Spinal cord (tissue), 10 donors: ENCODE measurements around the gene TSPAN13. TPM values are rescaled to one million over a fixed set of nuclear protein-coding genes. Genes with fewer than 3 reads are reported as not detected.

Experiments used
- DNase-seq, 6 donors: peaks; one replicate each; pipeline versions ENCODE4 v3.0.0 to v3.0.0-alpha.2; 2013 to 2015; ENCODE audit warnings: low spot score in 6 of 6, low read depth in 4 of 6
- H3K27ac ChIP-seq: one replicate; pipeline ENCODE4 v1.5.1; 2013; ENCODE audit warnings: low read depth, low read length, control low read depth
- H3K27me3 ChIP-seq: one replicate; pipeline ENCODE4 v1.6.1; 2013; ENCODE audit warnings: low read length; ENCODE audit not compliant: control insufficient read depth, insufficient read depth
- H3K36me3 ChIP-seq: one replicate; pipeline ENCODE4 v1.6.1; 2013; ENCODE audit warnings: low read length; ENCODE audit not compliant: control insufficient read depth, insufficient read depth
- H3K4me1 ChIP-seq: one replicate; pipeline ENCODE4 v1.6.1; 2013; ENCODE audit warnings: low read length; ENCODE audit not compliant: control insufficient read depth, insufficient read depth
- H3K4me3 ChIP-seq: one replicate; pipeline ENCODE4 v1.5.1; 2013; ENCODE audit warnings: low read depth, low read length, control low read depth
- H3K9me3 ChIP-seq: one replicate; pipeline ENCODE4 v1.6.1; 2013; ENCODE audit warnings: low read length; ENCODE audit not compliant: control insufficient read depth, insufficient read depth
- WGBS: methylation state at CpG from one replicate; pipeline ENCODE4 v1.1.5; 2013; ENCODE audit warnings: missing lambda C conversion rate; ENCODE audit not compliant: insufficient coverage; 5-methylcytosine and 5-hydroxymethylcytosine counted together
- polyA plus RNA-seq, 2 donors: library from polyadenylated mRNA; unstranded; fragments of 120-200 nt; gene quantifications; one replicate each; pipeline ENCODE4 v1.2.1, GENCODE V29; 2013; ENCODE audit not compliant: insufficient read length in 2 of 2
- total RNA-seq, 2 donors: library from RNA; depleted of rRNA in 1 of 2; stranded (reverse); fragments of 120-200 nt in 1 of 2; fragments of >200 nt in 1 of 2; gene quantifications; one replicate each; pipeline versions ENCODE4 v1.2.3 to v1.2.4, GENCODE V29; 2013 to 2014
- donor health status: healthy.

The TSPAN13 gene
- total and polyA plus RNA-seq, 4 donors, result 15.5 to 117 (median 72.6) TPM

DNA sequence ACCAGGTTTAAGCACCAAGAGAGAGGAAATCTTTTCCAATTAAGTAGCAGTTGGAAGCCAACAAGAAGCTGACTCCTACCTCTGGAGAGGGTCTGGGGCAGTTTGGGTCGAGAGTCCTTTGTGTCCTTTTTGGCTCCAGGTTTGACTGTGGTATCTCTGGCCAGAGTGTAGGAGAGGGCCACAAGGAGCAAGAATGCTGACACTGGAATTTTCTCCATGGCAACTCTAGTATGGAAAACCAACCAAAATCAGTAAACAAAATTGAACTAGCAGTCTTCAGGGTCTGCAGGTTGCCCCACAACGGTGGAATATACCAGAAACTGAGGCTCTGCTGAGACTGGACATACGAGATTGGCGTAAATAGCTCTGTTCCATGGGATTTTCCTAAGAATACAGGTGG lies 48.0 kb downstream of the TSPAN13 start:
- H3K9me3 ChIP-seq, result no peaks in the 10 kb centered on the region
- H3K27me3 ChIP-seq, result no peaks in the 10 kb centered on the region
- no peak overlapping the region for H3K4me3 ChIP-seq
- DNase-seq, result no peak
- WGBS, result 100% methylated on average over 1 of the region's 4 CpGs
- H3K36me3 ChIP-seq, result no peaks in the 10 kb centered on the region
- H3K27ac ChIP-seq, result no peak overlapping the region
- H3K4me1 ChIP-seq, result no peaks in the 10 kb centered on the region

DNA sequence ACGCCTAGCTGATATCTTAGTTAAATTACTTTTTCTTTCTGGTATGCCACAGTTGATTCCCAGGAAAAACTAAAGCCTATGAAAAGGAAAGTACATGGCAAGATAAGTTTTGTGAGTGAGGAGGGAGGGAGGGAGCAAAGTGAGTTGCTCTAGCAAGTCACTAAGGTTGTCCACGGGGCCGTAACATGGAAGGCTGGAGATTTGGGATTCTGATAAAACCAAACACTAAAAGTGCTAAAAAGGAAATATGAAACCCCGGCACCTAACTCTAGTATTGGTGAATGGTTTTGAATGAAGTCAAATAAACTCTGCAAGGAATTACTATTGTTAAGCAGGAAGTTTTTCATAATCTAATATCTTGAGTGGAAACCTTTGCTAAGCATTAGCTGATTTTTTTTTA lies 49.6 kb downstream of the TSPAN13 start:
- H3K27ac ChIP-seq, result no peak overlapping the region
- 100% methylated on average over 2 of the region's 4 CpGs for WGBS
- no peaks in the 10 kb centered on the region for H3K4me1 ChIP-seq
- H3K4me3 ChIP-seq, result no peak overlapping the region
- H3K36me3 ChIP-seq, result no peaks in the 10 kb centered on the region
- DNase-seq, result no peak
- no peaks in the 10 kb centered on the region for H3K9me3 ChIP-seq
- no peaks in the 10 kb centered on the region for H3K27me3 ChIP-seq

DNA sequence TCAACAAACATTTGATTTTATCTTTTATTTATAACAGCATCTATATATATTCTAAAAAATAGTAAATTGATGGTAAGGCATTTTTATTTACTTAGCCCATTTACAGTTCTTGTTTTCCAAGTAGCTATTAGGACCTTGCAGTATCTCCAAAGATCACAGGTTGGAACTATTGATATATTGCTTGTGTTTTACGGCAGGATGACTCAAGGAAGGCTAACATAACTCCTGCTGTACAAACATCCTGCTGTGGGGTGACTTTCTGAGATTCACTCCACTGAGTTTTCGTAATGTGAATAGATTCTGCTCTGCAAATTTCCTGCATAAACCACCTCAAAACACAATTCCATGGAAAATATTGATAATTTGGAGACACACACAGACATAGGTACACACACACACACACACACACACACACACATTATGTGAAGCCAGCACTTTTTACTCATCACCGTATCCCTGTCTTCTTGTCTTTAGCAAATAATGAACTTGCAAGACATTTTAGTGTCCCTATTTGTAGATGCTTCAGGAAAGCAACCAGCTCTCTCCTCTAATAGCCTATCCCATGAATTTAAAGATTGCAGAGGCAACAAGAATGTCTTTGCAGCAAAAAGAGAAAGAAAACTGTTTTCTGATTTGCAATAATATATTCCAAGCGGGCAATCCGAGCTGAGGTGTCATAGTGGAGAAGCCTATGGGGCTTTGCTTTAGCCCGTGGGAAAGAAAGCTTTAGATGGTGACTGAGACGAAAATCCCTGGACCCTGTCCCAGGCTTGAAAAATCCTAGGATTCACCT lies 50.5 kb downstream of the TSPAN13 start:
- no peak overlapping the region for H3K4me3 ChIP-seq
- no peaks in the 10 kb centered on the region for H3K27me3 ChIP-seq
- no peak for DNase-seq
- WGBS, result 73% methylated on average over 4 of the region's 7 CpGs
- H3K36me3 ChIP-seq, result no peaks in the 10 kb centered on the region
- H3K9me3 ChIP-seq, result no peaks in the 10 kb centered on the region
- H3K4me1 ChIP-seq, result no peaks in the 10 kb centered on the region
- no peak overlapping the region for H3K27ac ChIP-seq

DNA sequence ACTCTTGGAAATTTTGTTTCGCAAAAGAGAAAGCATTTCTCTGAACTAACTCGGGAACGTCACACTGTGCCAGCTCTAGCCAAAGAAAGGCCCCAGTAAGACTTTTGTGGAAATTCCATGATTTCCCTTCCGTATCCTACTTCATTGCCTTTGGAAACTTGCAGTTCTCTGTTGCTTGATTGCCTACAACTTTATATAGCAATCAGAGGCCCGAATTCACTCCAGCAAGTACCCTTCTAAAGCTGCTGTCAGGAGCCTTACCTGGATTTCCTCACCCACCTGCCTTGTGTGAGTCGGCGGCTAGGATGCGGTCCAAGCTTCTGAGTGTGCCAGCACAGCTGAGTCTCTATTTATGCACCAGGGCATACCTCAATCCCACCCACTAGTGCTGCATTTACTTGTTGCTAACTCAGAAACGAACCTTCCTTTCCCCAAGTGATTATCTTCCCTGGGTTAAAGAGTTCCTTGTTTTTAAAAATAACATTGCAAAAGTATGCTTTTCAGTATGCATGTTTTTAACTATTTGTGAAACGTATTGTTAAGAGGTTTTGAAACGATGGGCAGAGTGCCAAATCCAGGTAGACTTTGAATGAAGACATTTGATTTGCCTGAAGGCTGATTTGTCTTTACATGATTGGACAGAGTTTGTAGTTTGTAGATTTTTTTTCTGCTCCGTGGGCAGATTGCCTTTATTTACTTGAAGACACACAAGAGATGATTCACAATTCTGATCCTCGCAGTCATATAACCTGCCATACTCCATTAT lies 51.3 kb downstream of the TSPAN13 start, which contains the start of gene AGR2:
AGR2 (minus strand) TSS at position 326 of the 766 bp plus-strand sequence. CDS start 3,203 bp downstream, outside the sequence.
- H3K36me3 ChIP-seq, result no peaks in the 10 kb centered on the region
- no peaks in the 10 kb centered on the region for H3K27me3 ChIP-seq
- no peak within 1 kb of the TSS for H3K4me3 ChIP-seq
- no peak for DNase-seq
- H3K4me1 ChIP-seq, result no peaks in the 10 kb centered on the region
- H3K9me3 ChIP-seq, result no peaks in the 10 kb centered on the region
- 86% methylated on average over 9 of the region's 13 CpGs for WGBS
- H3K27ac ChIP-seq, result no peak within 1 kb of the TSS

DNA sequence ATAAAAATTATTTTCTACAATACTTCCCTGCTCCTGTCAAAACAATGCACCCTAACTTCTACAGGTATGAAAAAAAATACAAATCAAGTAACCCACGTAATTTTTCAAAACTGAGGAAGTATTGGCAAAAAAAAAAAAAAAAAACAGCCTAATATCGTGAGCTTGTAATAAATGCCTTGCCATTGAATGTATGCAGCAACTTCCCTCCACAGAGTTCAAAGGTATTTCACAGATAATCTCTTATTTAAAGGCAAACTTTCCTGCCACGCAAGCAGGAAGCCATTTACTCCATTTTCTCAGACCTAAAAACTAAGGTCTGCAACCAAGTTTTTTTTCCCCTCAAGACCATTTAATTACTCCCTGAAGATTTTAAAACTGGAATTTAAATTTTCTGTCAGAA lies 51.9 kb downstream of the TSPAN13 start:
- no peaks in the 10 kb centered on the region for H3K36me3 ChIP-seq
- H3K27ac ChIP-seq, result no peak overlapping the region
- WGBS, result no CpG with 5 or more reads among the region's 3 CpGs
- H3K4me3 ChIP-seq, result no peak overlapping the region
- DNase-seq, result no peak
- H3K27me3 ChIP-seq, result no peaks in the 10 kb centered on the region
- no peaks in the 10 kb centered on the region for H3K4me1 ChIP-seq
- no peaks in the 10 kb centered on the region for H3K9me3 ChIP-seq

DNA sequence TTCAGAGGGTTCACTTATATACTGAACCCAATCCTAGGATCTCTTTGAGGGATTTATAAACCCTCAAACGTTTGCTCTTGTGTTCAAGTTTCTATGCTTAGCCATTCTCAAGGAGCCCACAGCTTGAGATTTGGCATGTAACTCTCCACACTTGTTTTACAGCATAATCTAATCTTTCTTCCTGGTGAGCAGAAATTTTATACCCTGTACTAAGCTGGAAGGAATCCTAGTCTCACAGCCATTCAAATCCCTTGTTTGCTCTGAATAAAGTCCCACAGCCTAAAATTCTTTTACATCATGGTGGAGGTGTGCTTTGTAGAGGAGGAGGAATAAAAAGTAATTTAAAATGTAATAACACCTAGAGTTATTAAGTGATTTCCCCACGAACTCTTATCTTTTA lies 56.6 kb downstream of the TSPAN13 start:
- Histone ChIP-seq H3K4me1 (no peaks in the 10 kb centered on the region), H3K27ac (no peak overlapping the region), H3K9me3 (no peaks in the 10 kb centered on the region), H3K36me3 (no peaks in the 10 kb centered on the region), H3K4me3 (no peak overlapping the region), H3K27me3 (no peaks in the 10 kb centered on the region)
- no peak for DNase-seq
- WGBS, result 38% methylated on average over 1 of the region's 2 CpGs

DNA sequence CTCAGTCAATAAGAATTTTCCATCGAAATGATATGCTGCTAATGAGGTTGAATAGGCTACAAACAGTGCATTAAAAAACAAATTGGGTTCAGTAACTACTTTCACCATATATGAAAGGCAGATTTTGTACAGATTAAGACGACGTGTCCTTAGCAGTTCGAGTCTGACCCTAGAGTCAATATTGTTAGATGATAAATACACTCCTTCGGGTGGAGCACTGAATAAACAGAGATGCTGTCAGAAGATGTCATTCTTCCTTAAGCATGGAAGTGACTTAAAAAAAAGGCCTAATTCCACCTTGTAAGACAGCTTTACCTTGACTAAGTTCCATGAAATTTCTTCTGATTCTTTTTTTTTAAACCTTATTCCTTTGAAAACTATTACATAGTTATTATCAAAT lies 57.0 kb downstream of the TSPAN13 start:
- Histone ChIP-seq H3K4me1 (no peaks in the 10 kb centered on the region), H3K36me3 (no peaks in the 10 kb centered on the region)
- 52% methylated on average over 4 of the region's 5 CpGs for WGBS

DNA sequence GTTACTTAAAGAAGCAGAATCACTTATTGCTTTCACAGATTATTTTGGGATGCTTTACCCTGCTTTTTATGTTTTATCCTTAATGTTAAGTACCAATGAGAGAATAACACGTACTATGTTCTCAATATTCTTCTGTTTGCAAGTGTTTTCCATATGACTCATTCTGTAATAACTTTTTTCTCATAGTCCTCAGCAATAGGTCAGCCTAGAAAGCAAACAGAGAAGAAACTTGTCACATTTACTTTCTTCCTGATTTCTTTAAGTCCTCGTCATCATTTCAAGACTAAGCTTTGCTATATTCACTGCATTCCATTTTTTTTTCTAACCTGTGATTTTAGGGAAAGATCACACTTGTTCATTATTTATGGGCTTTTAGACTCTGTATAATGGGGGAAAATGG lies 58.0 kb downstream of the TSPAN13 start:
- Histone ChIP-seq H3K4me3 (no peak overlapping the region), H3K36me3 (no peaks in the 10 kb centered on the region), H3K4me1 (no peaks in the 10 kb centered on the region), H3K27ac (no peak overlapping the region), H3K9me3 (no peaks in the 10 kb centered on the region), H3K27me3 (no peaks in the 10 kb centered on the region)
- no CpG with 5 or more reads among the region's 2 CpGs for WGBS
- no peak for DNase-seq

More for the DNA sequence above, 57.0 kb downstream of the TSPAN13 start:
- Histone ChIP-seq H3K9me3 (no peaks in the 10 kb centered on the region), H3K27me3 (no peaks in the 10 kb centered on the region), H3K4me3 (no peak overlapping the region), H3K27ac (no peak overlapping the region)
- DNase-seq, result no peak

DNA sequence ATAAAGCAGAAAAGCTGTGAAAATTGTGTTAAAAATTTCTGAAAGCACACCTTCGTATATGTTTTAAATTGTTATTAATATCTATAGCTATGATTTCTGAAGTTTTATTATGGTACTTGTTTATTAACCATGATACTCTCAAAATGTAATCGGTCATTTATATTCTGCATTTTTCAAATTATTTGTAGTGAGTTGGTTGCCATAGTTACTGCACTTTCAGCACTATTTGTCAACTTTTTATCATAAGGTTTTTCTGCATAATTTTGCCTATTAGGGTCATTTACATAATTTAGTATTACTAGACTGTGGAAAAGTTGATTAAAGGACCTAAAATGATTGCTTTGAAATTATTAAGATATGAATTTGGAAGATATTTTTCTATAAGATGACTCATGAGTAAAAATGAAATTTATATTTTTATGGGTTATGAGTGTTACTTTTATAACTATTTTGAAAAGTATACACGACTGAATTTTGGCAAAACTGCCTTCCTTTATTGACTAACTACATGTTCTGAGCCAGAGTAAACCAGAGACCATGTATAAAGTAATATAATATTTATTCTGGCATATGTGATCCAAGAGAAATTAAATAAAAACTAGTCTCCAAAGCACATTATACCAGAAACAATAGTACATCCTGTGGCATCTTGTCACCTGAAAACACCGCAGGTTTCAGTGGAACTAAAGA lies 59.1 kb downstream of the TSPAN13 start:
- no peak overlapping the region for H3K4me3 ChIP-seq
- DNase-seq, result no peak
- H3K9me3 ChIP-seq, result no peaks in the 10 kb centered on the region
- 100% methylated on average over 1 of the region's 4 CpGs for WGBS
- no peaks in the 10 kb centered on the region for H3K27me3 ChIP-seq
- no peaks in the 10 kb centered on the region for H3K4me1 ChIP-seq
- no peaks in the 10 kb centered on the region for H3K36me3 ChIP-seq
- H3K27ac ChIP-seq, result no peak overlapping the region
